K562 (cell line): ENCODE measurements around the gene LAIR2. TPM values are rescaled to one million over a fixed set of nuclear protein-coding genes. Genes with fewer than 3 reads are reported as not detected.

Source experiments
- ATAC-seq: fragments of 200-7000 bp; cut with Tn5 transposase; 3 replicates; pipeline ENCODE4 v1.9.1; 2020; ENCODE audit warnings: moderate library complexity
- BruUV-seq: library from RNA; stranded (reverse); fragments of 400-500 nt; replicated peaks from 2 replicates; lab custom pipeline; 2021; lab: Mats Ljungman, UMichigan
- CTCF ChIA-PET: fragments of 300-600 bp; formaldehyde crosslinking; extraction: SDS; loops from one replicate; lab custom pipeline; 2021; ENCODE audit warnings: low intra/inter-chr PET ratio; lab: Yijun Ruan, JAX
- POLR2A ChIA-PET: fragments of 300-600, 350-650 bp; sonication (Branson Sonifier 250); formaldehyde crosslinking; extraction: SDS; loops from one replicate; lab custom pipeline; 2021; ENCODE audit warnings: antibody characterized with exemption, inconsistent platforms; lab: Yijun Ruan, JAX
- DNase-seq, 4 experiments: peaks; one replicate each; pipeline versions ENCODE4 v3.0.0 to v3.0.0-alpha.2; 2011 to 2018; ENCODE audit warnings: low spot score in 3 of 4, mixed read lengths in 3 of 4; ENCODE audit errors: extremely low read depth in 1 of 4
- FAIRE-seq: peaks from 2 replicates; lab custom pipeline; 2011; peaks lifted over from hg19 to GRCh38; lab: Jason Lieb, UNC
- H2AFZ ChIP-seq: 2 replicates; pipeline ENCODE4 v1.6.0; 2011; ENCODE audit warnings: low read depth, low read length, control low read depth, inconsistent platforms
- H3K27ac ChIP-seq: fragments of 200-600 bp; 3 replicates; pipeline ENCODE4 v1.8.0; 2011; ENCODE audit warnings: low read depth, mild to moderate bottlenecking, control low read depth, inconsistent platforms, low read length, moderate library complexity, mixed read lengths; ENCODE audit errors: extremely low read depth
- H3K27me3 ChIP-seq, 2 experiments: fragments of 300-600 bp in 1 of 2; 2 replicates in 1 of 2; 3 replicates in 1 of 2; pipeline versions ENCODE4 v1.6.0 to v1.8.0; 2011; ENCODE audit warnings: inconsistent platforms in 2 of 2, low read length in 2 of 2, mild to moderate bottlenecking in 1 of 2, mixed read lengths in 1 of 2, moderate library complexity in 1 of 2; ENCODE audit not compliant: control insufficient read depth in 2 of 2, insufficient read depth in 2 of 2
- H3K36me3 ChIP-seq: fragments of 300-600 bp; 3 replicates; pipeline ENCODE4 v1.8.0; 2011; ENCODE audit warnings: mild to moderate bottlenecking, low read length, inconsistent platforms; ENCODE audit not compliant: control insufficient read depth, insufficient read depth
- H3K4me1 ChIP-seq, 2 experiments: fragments of 200-600 bp in 1 of 2; replicated peaks in 1 of 2; 2 replicates in 1 of 2; 3 replicates in 1 of 2; pipeline versions ENCODE4 v1.5.1 to v1.8.0; 2011; ENCODE audit warnings: inconsistent platforms in 2 of 2, low read length in 2 of 2, mild to moderate bottlenecking in 1 of 2, mixed read lengths in 1 of 2, moderate library complexity in 1 of 2; ENCODE audit not compliant: control insufficient read depth in 2 of 2, insufficient read depth in 2 of 2
- H3K4me2 ChIP-seq: 2 replicates; pipeline ENCODE4 v1.6.1; 2011; ENCODE audit warnings: low read length, control low read depth, inconsistent platforms, mixed read lengths; ENCODE audit not compliant: insufficient read depth
- H3K4me3 ChIP-seq: fragments of 200-600 bp; sonication (generic), shearing (Covaris generic); 2 replicates; pipeline ENCODE4 v1.5.1; 2016; ENCODE audit warnings: control low read depth, inconsistent platforms
- H3K79me2 ChIP-seq: fragments of 200-600 bp; 3 replicates; pipeline ENCODE4 v1.8.0; 2011; ENCODE audit warnings: low read length, inconsistent platforms; ENCODE audit not compliant: control insufficient read depth, insufficient read depth
- H3K9ac ChIP-seq, 2 experiments: 2 replicates each; pipeline versions ENCODE4 v1.6.0 to v1.6.1; 2011; ENCODE audit warnings: low read depth in 2 of 2, low read length in 2 of 2, control low read depth in 1 of 2, inconsistent platforms in 1 of 2, mild to moderate bottlenecking in 1 of 2, mixed read lengths in 1 of 2; ENCODE audit not compliant: insufficient read depth in 1 of 2
- H3K9me1 ChIP-seq: one replicate; pipeline ENCODE4 v1.6.0; 2011; ENCODE audit warnings: inconsistent platforms, mild to moderate bottlenecking, low read length, moderate library complexity; ENCODE audit not compliant: control insufficient read depth, insufficient read depth
- H3K9me3 ChIP-seq: replicated peaks from 2 replicates; pipeline ENCODE4 v1.5.1; 2011; ENCODE audit warnings: low read depth, low read length, inconsistent platforms; ENCODE audit not compliant: control insufficient read depth, insufficient read depth
- H4K20me1 ChIP-seq: replicated peaks from 2 replicates; pipeline ENCODE4 v1.6.1; 2011; ENCODE audit warnings: low read length, inconsistent platforms, mixed read lengths; ENCODE audit not compliant: control insufficient read depth, insufficient read depth
- ARID1B ChIP-seq: fragments of 450-650 bp; IDR thresholded peaks from 2 replicates; pipeline ENCODE4 v1.6.1; 2016; ENCODE audit warnings: antibody characterized with exemption, mild to moderate bottlenecking, inconsistent platforms
- ARID4B ChIP-seq: sonication (generic); formaldehyde crosslinking; IDR thresholded peaks from 2 replicates; pipeline ENCODE4 v1.8.0; 2022; ENCODE audit warnings: mild to moderate bottlenecking, missing genetic modification reagents
- BDP1 ChIP-seq: IDR thresholded peaks from 3 replicates; pipeline ENCODE4 v1.6.1; 2011; ENCODE audit not compliant: insufficient read length, insufficient read depth
- CREB1 ChIP-seq, 2 experiments: sonication (generic) in 1 of 2; formaldehyde crosslinking in 1 of 2; IDR thresholded peaks; 2 replicates each; pipeline versions ENCODE4 v1.6.1 to v1.8.0; 2012 to 2022; ENCODE audit warnings: inconsistent platforms in 1 of 2, mild to moderate bottlenecking in 1 of 2, missing genetic modification reagents in 1 of 2, moderate library complexity in 1 of 2
- EP400 ChIP-seq: fragments of 450-650 bp; IDR thresholded peaks from 2 replicates; pipeline ENCODE4 v1.6.1; 2017; ENCODE audit warnings: antibody characterized with exemption, mild to moderate bottlenecking, moderate library complexity
- HLTF ChIP-seq: fragments of 450-650 bp; IDR thresholded peaks from 2 replicates; pipeline ENCODE4 v1.6.1; 2016
- ILK ChIP-seq: fragments of 450-650 bp; IDR thresholded peaks from 2 replicates; pipeline ENCODE4 v1.6.1; 2016; ENCODE audit warnings: missing genetic modification characterization, low read depth, mild to moderate bottlenecking, missing compliant biosample characterization, moderate library complexity, borderline replicate concordance
- KHSRP ChIP-seq: fragments of 450-650 bp; IDR thresholded peaks from 2 replicates; pipeline ENCODE4 v1.6.1; 2017
- MIER1 ChIP-seq: fragments of 450-650 bp; IDR thresholded peaks from 2 replicates; pipeline ENCODE4 v1.6.1; 2016; ENCODE audit warnings: antibody characterized with exemption, mild to moderate bottlenecking, low read depth
- MYNN ChIP-seq, 2 experiments: sonication (generic); formaldehyde crosslinking in 1 of 2; IDR thresholded peaks; 2 replicates each; pipeline versions ENCODE4 v1.5.0 to v1.6.1; 2016 to 2020; ENCODE audit warnings: antibody characterized with exemption in 1 of 2, missing genetic modification reagents in 1 of 2
- PCBP1 ChIP-seq: fragments of 200-400 bp; formaldehyde crosslinking; IDR thresholded peaks from 2 replicates; pipeline ENCODE4 v1.6.1; 2018; ENCODE audit warnings: mild to moderate bottlenecking, low read depth, low read length; ENCODE audit not compliant: poor library complexity, severe bottlenecking
- PYGO2 ChIP-seq: fragments of 450-650 bp; IDR thresholded peaks from 2 replicates; pipeline ENCODE4 v1.6.1; 2016; ENCODE audit warnings: mild to moderate bottlenecking, missing genetic modification characterization, moderate library complexity, missing compliant biosample characterization
- RCOR1 ChIP-seq, 2 experiments: IDR thresholded peaks; 2 replicates each; pipeline ENCODE4 v1.6.1; 2012; ENCODE audit warnings: low read depth in 2 of 2, low read length in 2 of 2, borderline replicate concordance in 1 of 2, improper control_type of control experiment in 1 of 2
- SLC30A9 ChIP-seq: fragments of 250-450 bp; sonication (Bioruptor Pico); IDR thresholded peaks from 2 replicates; pipeline ENCODE4 v1.8.0; 2022; ENCODE audit warnings: mild to moderate bottlenecking, moderate library complexity
- SRSF3 ChIP-seq: fragments of 200-400 bp; formaldehyde crosslinking; IDR thresholded peaks from 2 replicates; pipeline ENCODE4 v1.6.1; 2016; ENCODE audit warnings: mild to moderate bottlenecking, low read length, moderate library complexity; ENCODE audit not compliant: insufficient read depth
- ZKSCAN1 ChIP-seq: fragments of 150-350 bp; IDR thresholded peaks from 2 replicates; pipeline ENCODE4 v1.6.1; 2016; ENCODE audit warnings: low read depth, low read length
- ZZZ3 ChIP-seq: fragments of 450-650 bp; IDR thresholded peaks from 2 replicates; pipeline ENCODE4 v1.6.1; 2016; ENCODE audit warnings: antibody characterized with exemption, mild to moderate bottlenecking, moderate library complexity
- WGBS: fragments of 100-300 bp; shearing (Covaris generic); methylation state at CpG from one replicate; pipeline ENCODE4 v1.1.6; 2016; ENCODE audit warnings: low coverage, mixed read lengths; ENCODE audit not compliant: insufficient coverage; ENCODE audit errors: missing lambda C conversion rate; 5-methylcytosine and 5-hydroxymethylcytosine counted together
- in situ Hi-C: fragments of 300-500 bp; cut with MboI; formaldehyde crosslinking; loops from 4 replicates; pipeline ENCODE4 v1.15.0; 2018; ENCODE audit warnings: inconsistent platforms, mixed read lengths
- intact Hi-C: fragments of 100-400 bp; cut with micrococcal nuclease; formaldehyde crosslinking; loops from 2 replicates; pipeline ENCODE4 v1.14.2; 2022
- polyA plus RNA-seq, 8 experiments: library from polyadenylated mRNA; depleted of rRNA in 4 of 8; stranded (reverse) in 5 of 8; unstranded in 3 of 8; fragments of >200 nt; fragmentation: Nextera tagmentation in 2 of 8; fragmentation: Illumina TruSeq in 1 of 8; extraction: Ambion mirVana in 2 of 8; extraction: Trizol in 1 of 8; gene quantifications; 2 replicates each; pipeline versions ENCODE4 v1.2.1 to v1.2.3, GENCODE V29; 2011 to 2014; ENCODE audit warnings: inconsistent platforms in 1 of 8, missing spikeins in 1 of 8
- total RNA-seq, 7 experiments: library from RNA; depleted of rRNA in 6 of 7; stranded (reverse); fragments of >200 nt in 6 of 7; fragmentation: Illumina TruSeq in 2 of 7; extraction: Trizol in 2 of 7; gene quantifications; 2 replicates each; pipeline versions ENCODE4 v1.2.1 to v1.2.3, GENCODE V29; 2011 to 2021; ENCODE audit warnings: low replicate concordance in 1 of 7

The LAIR2 gene
- total and polyA plus RNA-seq, 9 of the 15 experiments (the other 6 are each of a cell fraction or from before 2014, with no cell fraction given) = not detected

GRCh38 chr19:54489766-54490165, 12.9 kb upstream of the LAIR2 start:
- POLR2A ChIA-PET = interaction anchor here (0.7 kb wide), 1 partner anchor 19 kb away, joined by 3 read pairs; no protein-coding TSS in a partner anchor
- Histone ChIP-seq H3K36me3 (no peaks in the 10 kb centered on the region), H3K9ac (no peak overlapping the region), H3K4me1 (no peaks in the 10 kb centered on the region), H4K20me1 (no peaks in the 10 kb centered on the region; the same call in 1 of the 2 replicates), H3K9me1 (no peaks in the 10 kb centered on the region), H3K4me2 (no peak overlapping the region), H3K9me3 (no peaks in the 10 kb centered on the region), H3K4me3 (no peak overlapping the region), H3K79me2 (no peaks in the 10 kb centered on the region), H3K27me3 (peaks cover 18 to 44% of the 10 kb centered on the region in 2 experiments; a peak in 4 of 5 replicates), H3K27ac (no peak overlapping the region), H2AFZ (no peak overlapping the region)
- DNase-seq (no peak), FAIRE-seq (no peak), ATAC-seq (no peak)
- in situ Hi-C loops (loop anchor here (10.0 kb wide), 1 partner anchor 185 kb away; no protein-coding TSS in a partner anchor), intact Hi-C loops (no loop called here)
- no TSS peak for BruUV-seq
- 1% methylated on average over 9 of the region's 9 CpGs for WGBS
- TF ChIP-seq RCOR1 (IDR thresholded peaks at IDR 0.05; ENCODE audit: borderline replicate concordance in 1 of 2, low read depth in 2 of 2, low read length in 2 of 2) (no peak), PYGO2 (tag) (no peak), MIER1 (no peak), ZZZ3 (no peak), KHSRP (no peak), SRSF3 (no peak), SLC30A9 (CRISPR knock-in tag) (no peak), ARID4B (CRISPR knock-in tag) (no peak), PCBP1 (no peak), MYNN (IDR thresholded peaks at IDR 0.05) (no peak), MYNN (CRISPR knock-in tag; IDR thresholded peaks at IDR 0.05) (no peak), BDP1 (no peak), ILK (tag) (no peak), EP400 (no peak), HLTF (no peak), ARID1B (no peak), ZKSCAN1 (no peak), CREB1 (IDR thresholded peaks at IDR 0.05) (no peak), CREB1 (CRISPR knock-in tag; IDR thresholded peaks at IDR 0.05) (no peak)
- CTCF ChIA-PET = interaction anchor here (0.6 kb wide), 1 partner anchor 192 kb away, joined by 5 read pairs; no protein-coding TSS in a partner anchor
